Glomerular endothelial cell (primary cell): ENCODE measurements around the gene KCNH1. TPM values are rescaled to one million over a fixed set of nuclear protein-coding genes. Genes with fewer than 3 reads are reported as not detected.

Experiments
- DNase-seq: peaks from one replicate; pipeline ENCODE4 v3.0.0-alpha.2; 2011; ENCODE audit warnings: low read depth, low spot score; ENCODE audit errors: extremely low read depth
- total RNA-seq: library from RNA; depleted of rRNA; stranded (reverse); fragments of >200 nt; gene quantifications from 2 replicates; pipeline ENCODE4 v1.2.3, GENCODE V29; 2015

The KCNH1 gene
- total RNA-seq, result 0.06 and 2.9 TPM in 2 replicates

GRCh38 chr1:211133836-211134669, at the start of gene KCNH1:
Gene KCNH1 (minus strand): TSS chr1:211134148. CDS start chr1:211133945, 203 bp downstream.
- no peak for DNase-seq

- DNase-seq, result no peak
Observed at GRCh38 chr1:211182746-211183145, 48.8 kb upstream of the KCNH1 start.

GRCh38 chr1:211174375-211174774, 40.4 kb upstream of the KCNH1 start:
- no peak for DNase-seq

- no peak for DNase-seq
Observed at GRCh38 chr1:211172657-211173056, 38.7 kb upstream of the KCNH1 start.

- DNase-seq, result no peak
Observed at GRCh38 chr1:211169353-211169752, 35.4 kb upstream of the KCNH1 start.

- no peak for DNase-seq
Observed at GRCh38 chr1:211158866-211159265, 24.9 kb upstream of the KCNH1 start.

GRCh38 chr1:211155040-211155439, 21.1 kb upstream of the KCNH1 start:
- DNase-seq, result no peak

- DNase-seq, result no peak
Observed at GRCh38 chr1:211153932-211154331, 20.0 kb upstream of the KCNH1 start.

- DNase-seq, result no peak
Observed at GRCh38 chr1:211148366-211148765, 14.4 kb upstream of the KCNH1 start.

- DNase-seq, result no peak
Observed at GRCh38 chr1:211145944-211146343, 12.0 kb upstream of the KCNH1 start.

- DNase-seq, result peak; percentile 5
Observed at GRCh38 chr1:211135342-211135950, 1.5 kb upstream of the KCNH1 start.

GRCh38 chr1:211133393-211133835, 534 bp downstream of the KCNH1 start:
- DNase-seq, result no peak

- DNase-seq, result no peak
Observed at GRCh38 chr1:211132721-211133392, 1.1 kb downstream of the KCNH1 start.

- DNase-seq, result no peak
Observed at GRCh38 chr1:211129776-211130175, 4.2 kb downstream of the KCNH1 start.

GRCh38 chr1:211127166-211127565, 6.8 kb downstream of the KCNH1 start:
- DNase-seq, result no peak

GRCh38 chr1:211126622-211127021, 7.3 kb downstream of the KCNH1 start:
- no peak for DNase-seq

- DNase-seq, result no peak
Observed at GRCh38 chr1:211118407-211119102, 15.4 kb downstream of the KCNH1 start.

- no peak for DNase-seq
Observed at GRCh38 chr1:211114446-211114845, 19.5 kb downstream of the KCNH1 start.

GRCh38 chr1:211113566-211113965, 20.4 kb downstream of the KCNH1 start:
- DNase-seq, result no peak

- DNase-seq, result no peak
Observed at GRCh38 chr1:211111351-211111750, 22.6 kb downstream of the KCNH1 start.

- DNase-seq, result no peak
Observed at GRCh38 chr1:211101481-211101880, 32.5 kb downstream of the KCNH1 start.
